Tibial nerve (tissue), 4 donors: ENCODE results near the gene PLCB3. TPM values are rescaled to one million over a fixed set of nuclear protein-coding genes. Genes with fewer than 3 reads are reported as not detected.
A peak's percentile ranks its signal among the peaks of the same experiment; 100 is the strongest.

Experiments
- DNase-seq, 2 donors: peaks; one replicate each; pipeline ENCODE4 v3.0.0-alpha.2; 2019; ENCODE audit warnings: low spot score in 2 of 2
- H3K27ac ChIP-seq, 4 donors: fragments of 200-600 bp; sonication (generic) in 3 of 4; one replicate each; pipeline ENCODE4 v1.5.1; 2017 to 2019; ENCODE audit warnings: mild to moderate bottlenecking in 1 of 4
- H3K27me3 ChIP-seq, 2 donors: fragments of 200-600 bp; sonication (generic) in 1 of 2; one replicate each; pipeline versions ENCODE4 v1.5.1 to v1.6.0; 2017 to 2019
- H3K36me3 ChIP-seq, 3 donors: fragments of 200-600 bp; sonication (generic); one replicate each; pipeline ENCODE4 v1.5.1; 2018 to 2019
- H3K4me1 ChIP-seq, 4 donors: fragments of 200-600 bp; sonication (generic) in 3 of 4; one replicate each; pipeline ENCODE4 v1.5.1; 2017 to 2019
- H3K4me3 ChIP-seq, 4 donors: fragments of 200-600 bp; sonication (generic) in 3 of 4; one replicate each; pipeline ENCODE4 v1.5.1; 2017 to 2019; ENCODE audit warnings: mild to moderate bottlenecking in 1 of 4, moderate library complexity in 1 of 4
- H3K9me3 ChIP-seq, 4 donors: fragments of 200-600 bp; sonication (generic) in 3 of 4; one replicate each; pipeline ENCODE4 v1.5.1; 2017 to 2019
- EP300 ChIP-seq, 2 donors: sonication (generic); formaldehyde crosslinking; IDR thresholded peaks; one replicate each; pipeline ENCODE4 v1.6.1; 2017; ENCODE audit warnings: antibody characterized with exemption in 2 of 2, mild to moderate bottlenecking in 1 of 2
- POLR2A ChIP-seq, 2 donors: fragments of 450-650 bp; IDR thresholded peaks; one replicate each; pipeline ENCODE4 v1.6.1; 2017; ENCODE audit warnings: antibody characterized with exemption in 2 of 2, mild to moderate bottlenecking in 2 of 2, moderate library complexity in 2 of 2
- WGBS, 2 donors: methylation state at CpG; one replicate each; pipeline ENCODE4 v1.1.5; 2018; 5-methylcytosine and 5-hydroxymethylcytosine counted together
- total RNA-seq, 4 donors: library from RNA; depleted of rRNA; stranded (reverse); fragments of >200 nt; gene quantifications; one replicate each; pipeline ENCODE4 v1.1.0, GENCODE V29; 2016
- TF ChIP-seq, protein P1 (sequence below), 5 experiments: fragments of 200-600 bp in 3 of 5; fragments of 450-650 bp in 2 of 5; sonication (generic) in 3 of 5; IDR thresholded peaks; one replicate each; pipeline ENCODE4 v1.5.1; 2016 to 2019; ENCODE audit warnings: antibody characterized with exemption in 5 of 5, mild to moderate bottlenecking in 3 of 5, moderate library complexity in 2 of 5

The PLCB3 gene
- total RNA-seq, 4 donors from 2014 or later = 18.0 to 44.4 (median 27.1) TPM

DNA sequence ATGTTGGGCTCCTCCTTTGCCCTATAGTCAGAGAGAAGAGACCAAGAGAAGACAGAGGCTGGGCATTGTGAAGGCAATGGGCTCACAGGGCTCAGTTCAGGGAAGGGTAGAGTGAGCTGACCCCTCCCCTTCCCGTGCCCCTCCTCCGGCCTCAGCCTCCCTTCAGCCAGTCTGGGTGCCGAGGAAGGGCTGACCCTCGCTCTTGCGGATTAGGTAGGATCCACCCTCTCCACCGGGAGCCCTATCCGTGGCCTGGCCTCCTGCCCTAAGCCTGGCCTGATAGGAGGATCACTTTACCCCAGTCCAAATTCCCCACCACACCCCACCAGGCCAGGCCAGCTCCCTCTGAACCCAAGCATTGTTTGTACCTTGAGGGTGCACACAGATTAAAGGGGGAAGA, 2.8 kb upstream of the PLCB3 start:
- no peak overlapping the region for H3K4me3 ChIP-seq
- no peaks in the 10 kb centered on the region for H3K27me3 ChIP-seq
- H3K9me3 ChIP-seq = no peaks in the 10 kb centered on the region
- peaks cover 0 to 9% (median 0%) of the 10 kb centered on the region in 3 donors for H3K36me3 ChIP-seq
- TF ChIP-seq POLR2A (IDR thresholded peaks at IDR 0.05) (no peak), EP300 (IDR thresholded peaks at IDR 0.05) (no peak)
- TF ChIP-seq, protein P1, sequence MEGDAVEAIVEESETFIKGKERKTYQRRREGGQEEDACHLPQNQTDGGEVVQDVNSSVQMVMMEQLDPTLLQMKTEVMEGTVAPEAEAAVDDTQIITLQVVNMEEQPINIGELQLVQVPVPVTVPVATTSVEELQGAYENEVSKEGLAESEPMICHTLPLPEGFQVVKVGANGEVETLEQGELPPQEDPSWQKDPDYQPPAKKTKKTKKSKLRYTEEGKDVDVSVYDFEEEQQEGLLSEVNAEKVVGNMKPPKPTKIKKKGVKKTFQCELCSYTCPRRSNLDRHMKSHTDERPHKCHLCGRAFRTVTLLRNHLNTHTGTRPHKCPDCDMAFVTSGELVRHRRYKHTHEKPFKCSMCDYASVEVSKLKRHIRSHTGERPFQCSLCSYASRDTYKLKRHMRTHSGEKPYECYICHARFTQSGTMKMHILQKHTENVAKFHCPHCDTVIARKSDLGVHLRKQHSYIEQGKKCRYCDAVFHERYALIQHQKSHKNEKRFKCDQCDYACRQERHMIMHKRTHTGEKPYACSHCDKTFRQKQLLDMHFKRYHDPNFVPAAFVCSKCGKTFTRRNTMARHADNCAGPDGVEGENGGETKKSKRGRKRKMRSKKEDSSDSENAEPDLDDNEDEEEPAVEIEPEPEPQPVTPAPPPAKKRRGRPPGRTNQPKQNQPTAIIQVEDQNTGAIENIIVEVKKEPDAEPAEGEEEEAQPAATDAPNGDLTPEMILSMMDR (IDR thresholded peaks at IDR 0.05) = no peak
- WGBS, 2 donors = 65 to 80% methylated on average over 7 of the region's 7 CpGs
- no peak for DNase-seq
- no peak overlapping the region for H3K27ac ChIP-seq
- H3K4me1 ChIP-seq = peaks cover 0 to 82% (median 37%) of the 10 kb centered on the region in 4 donors

- DNase-seq = no peak
- no peak overlapping the region for H3K4me3 ChIP-seq
- peaks cover 0 to 83% (median 37%) of the 10 kb centered on the region in 4 donors for H3K4me1 ChIP-seq
- no peaks in the 10 kb centered on the region for H3K27me3 ChIP-seq
- H3K9me3 ChIP-seq = no peaks in the 10 kb centered on the region
- H3K27ac ChIP-seq = no peak overlapping the region
- 85 to 94% methylated on average over 3 to 4 of the region's 4 CpGs for WGBS, 2 donors
- peaks cover 0 to 5% (median 0%) of the 10 kb centered on the region in 3 donors for H3K36me3 ChIP-seq
- TF ChIP-seq, protein P1 (IDR thresholded peaks at IDR 0.05) = no peak
- no peak for TF ChIP-seq EP300 (IDR thresholded peaks at IDR 0.05)
- TF ChIP-seq POLR2A (IDR thresholded peaks at IDR 0.05) = no peak
These were observed 2.3 kb upstream of the PLCB3 start for GRCh38 chr11:64249038-64249437.

DNA sequence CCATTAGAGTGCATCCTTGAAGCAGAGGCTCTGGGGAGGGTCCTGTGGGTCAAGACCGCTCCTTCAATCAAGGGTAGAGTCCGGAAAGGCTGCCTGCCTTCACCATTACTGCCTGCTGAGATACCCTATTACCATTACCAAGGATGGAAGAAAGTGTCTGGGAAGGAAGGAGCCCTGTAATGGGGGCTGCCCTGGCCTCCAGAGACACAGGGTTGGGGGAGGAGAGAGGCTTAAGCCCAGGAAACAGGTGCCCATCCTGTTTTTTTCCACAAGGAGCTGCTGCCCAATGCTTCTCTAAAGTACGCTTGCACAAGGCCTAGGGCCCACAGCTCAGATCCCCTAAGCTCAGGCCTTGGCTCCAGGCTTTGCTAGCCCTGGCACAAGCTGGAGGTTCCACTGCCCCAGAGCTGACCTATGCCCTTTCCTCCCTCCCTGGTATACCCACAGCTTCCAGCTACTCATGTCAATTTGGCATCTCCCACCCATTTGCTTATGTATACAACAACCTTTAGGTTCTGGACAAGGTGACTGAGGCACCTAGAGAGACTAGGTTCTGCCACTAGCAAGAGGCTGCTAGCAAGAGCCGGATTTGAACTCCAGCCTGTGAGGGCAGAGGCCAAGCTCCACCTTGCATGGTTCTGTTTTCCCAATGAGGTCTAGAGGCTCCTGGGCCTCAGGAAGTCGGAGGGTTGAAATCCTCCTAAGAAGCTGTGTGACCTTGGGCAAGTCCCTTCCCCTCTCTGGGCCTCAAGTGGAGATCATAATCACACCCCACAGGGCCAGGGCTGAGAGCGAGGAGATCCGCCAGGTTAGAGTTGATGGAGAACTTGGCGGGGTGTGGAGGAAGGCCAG, 1.5 kb upstream of the PLCB3 start:
- no peaks in the 10 kb centered on the region for H3K27me3 ChIP-seq
- peaks cover 0 to 79% (median 36%) of the 10 kb centered on the region in 4 donors for H3K4me1 ChIP-seq
- TF ChIP-seq, protein P1 (IDR thresholded peaks at IDR 0.05) = no peak
- TF ChIP-seq POLR2A (IDR thresholded peaks at IDR 0.05) (no peak), EP300 (IDR thresholded peaks at IDR 0.05) (no peak)
- WGBS, 2 donors = 82 to 88% methylated on average over 8 of the region's 8 CpGs
- no peak overlapping the region for H3K4me3 ChIP-seq
- no peak overlapping the region for H3K27ac ChIP-seq
- DNase-seq = no peak
- peaks cover 0 to 4% (median 0%) of the 10 kb centered on the region in 3 donors for H3K36me3 ChIP-seq
- H3K9me3 ChIP-seq = no peaks in the 10 kb centered on the region

- H3K4me3 ChIP-seq = peak overlapping the region; percentile 45 to 96 (median 63)
- H3K4me1 ChIP-seq = peaks cover 0 to 72% (median 31%) of the 10 kb centered on the region in 4 donors
- 16 to 33% methylated on average over 9 of the region's 13 CpGs for WGBS, 2 donors
- no peaks in the 10 kb centered on the region for H3K27me3 ChIP-seq
- DNase-seq = no peak
- H3K27ac ChIP-seq = peak overlapping the region in 3 of 4 donors; percentile 75 to 89 (median 77)
- no peak for TF ChIP-seq POLR2A (IDR thresholded peaks at IDR 0.05)
- TF ChIP-seq EP300 (IDR thresholded peaks at IDR 0.05) = no peak
- TF ChIP-seq, protein P1 (IDR thresholded peaks at IDR 0.05) = no peak
- peaks cover 0 to 12% (median 0%) of the 10 kb centered on the region in 3 donors for H3K36me3 ChIP-seq
- H3K9me3 ChIP-seq = no peaks in the 10 kb centered on the region
These were observed 815 bp upstream of the PLCB3 start for GRCh38 chr11:64250415-64251015.

- H3K9me3 ChIP-seq = no peaks in the 10 kb centered on the region
- TF ChIP-seq POLR2A (IDR thresholded peaks at IDR 0.05) (no peak), EP300 (IDR thresholded peaks at IDR 0.05) (no peak)
- TF ChIP-seq, protein P1 (IDR thresholded peaks at IDR 0.05) = no peak
- H3K4me1 ChIP-seq = peaks cover 0 to 64% (median 26%) of the 10 kb centered on the region in 4 donors
- peak overlapping the region; percentile 57 to 96 (median 70) for H3K4me3 ChIP-seq
- no peaks in the 10 kb centered on the region for H3K27me3 ChIP-seq
- peaks cover 0 to 23% (median 0%) of the 10 kb centered on the region in 3 donors for H3K36me3 ChIP-seq
- no peak for DNase-seq
- peak overlapping the region; percentile 60 to 89 (median 74) for H3K27ac ChIP-seq
- whole genome bisulfite sequencing, 2 donors = 0% methylated on average over 18 of the region's 18 CpGs
These were observed 348 bp downstream of the PLCB3 start for GRCh38 chr11:64251753-64252002.
